ENCODE results near the gene SNX5. TPM values are rescaled to one million over a fixed set of nuclear protein-coding genes. Genes with fewer than 3 reads are reported as not detected.

SNX5 gene
- total and polyA plus RNA-seq, 9 of the 15 experiments (the other 6 are each of a cell fraction or from before 2014, with no cell fraction given): 53.5 to 276 (median 160) TPM

DNA sequence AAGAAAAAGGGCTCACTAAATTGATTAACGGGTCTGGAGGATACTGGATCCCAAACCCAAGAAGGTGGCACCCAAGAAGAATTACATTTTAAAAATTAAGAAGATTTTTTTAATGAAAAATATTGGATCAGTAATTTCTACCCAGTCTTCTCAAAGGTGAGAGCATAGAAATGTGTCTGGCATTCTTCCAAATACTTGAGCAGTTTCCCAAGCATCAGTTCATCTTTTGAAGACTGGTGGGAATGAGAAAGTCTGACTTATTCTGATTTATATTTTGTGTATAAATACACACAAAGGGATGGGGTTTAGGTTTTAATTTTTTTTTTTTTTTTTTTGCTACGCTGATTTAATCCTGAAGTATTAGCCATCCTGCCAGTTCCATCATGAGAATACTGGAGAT, 3.5 kb upstream of the SNX5 start:
- WGBS (ENCODE audit: insufficient coverage, low coverage, missing lambda C conversion rate): 0% methylated on average over 2 of the region's 2 CpGs
- POLR2A ChIA-PET: interaction anchor here (1.0 kb wide), 1 partner anchor 290 kb away, joined by 3 read pairs; the partner anchor contains the start of gene RRBP1
- no TSS peak for BruUV-seq (replicated peaks)

DNA sequence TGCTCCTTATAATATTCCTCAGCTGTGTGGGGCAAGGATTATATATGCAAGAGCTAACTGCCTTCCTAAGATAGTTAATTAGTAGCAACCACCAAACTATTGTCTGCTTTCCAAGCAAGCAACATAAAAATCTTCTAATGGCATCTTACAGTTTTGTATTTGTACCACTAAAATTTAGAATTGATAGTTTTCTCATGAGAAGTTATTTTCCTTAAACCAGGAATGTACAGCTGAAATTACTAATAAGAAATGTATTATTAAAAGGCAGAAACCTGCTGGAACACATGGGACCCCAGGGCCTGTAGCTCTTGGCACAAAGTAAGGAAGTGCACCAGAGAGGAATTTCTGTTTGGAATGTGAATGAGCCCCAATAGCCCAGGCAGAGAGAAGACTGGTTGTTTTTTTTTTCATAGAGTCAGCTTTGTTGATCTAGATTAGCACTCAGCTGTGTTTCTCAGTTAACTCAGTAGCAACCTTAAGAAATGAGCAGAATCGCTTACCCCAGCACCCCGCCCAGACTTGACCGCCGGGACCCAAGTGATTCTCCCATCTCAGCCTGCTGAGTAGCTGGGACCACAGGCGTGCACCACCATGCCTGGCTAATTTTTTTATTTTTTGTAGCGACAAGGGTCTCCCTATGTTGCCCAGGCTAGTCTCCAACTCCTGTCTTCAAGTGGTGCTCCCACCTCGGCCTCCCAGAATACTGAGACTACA, 2.9 kb upstream of the SNX5 start:
- no peaks in the 10 kb centered on the region for H3K9me1 ChIP-seq (ENCODE audit: control insufficient read depth, insufficient read depth, low read length)
- POLR2A ChIA-PET: interaction anchor here (0.6 to 5.8 kb wide), 6 partner anchors 9 to 526 kb away, joined by 3 to 42 read pairs (median 4); partner anchors contain the start of gene RRBP1
- in situ Hi-C loops (cut with MboI) (no loop called here), intact Hi-C loops (cut with micrococcal nuclease) (no loop called here)
- H3K79me2 ChIP-seq (ENCODE audit: control insufficient read depth, insufficient read depth, low read length): peaks cover 95% of the 10 kb centered on the region
- H3K27me3 ChIP-seq (ENCODE audit: control insufficient read depth in 2 of 2, insufficient read depth in 2 of 2, low read length in 2 of 2): no peaks in the 10 kb centered on the region
- 0% methylated on average over 7 of the region's 7 CpGs for WGBS (ENCODE audit: insufficient coverage, low coverage, missing lambda C conversion rate)
- H3K9me3 ChIP-seq (replicated peaks; ENCODE audit: control insufficient read depth, insufficient read depth, low read depth, low read length): no peaks in the 10 kb centered on the region
- H2AFZ ChIP-seq (ENCODE audit: low read depth, low read length): no peak overlapping the region
- DNase-seq (ENCODE audit: extremely low read depth in 1 of 4, low spot score in 3 of 4): peak in 2 of 4 experiments; percentile 34 to 64
- CTCF ChIA-PET (ENCODE audit: low intra/inter-chr PET ratio): no interaction called here
- H3K27ac ChIP-seq (ENCODE audit: extremely low read depth, low read depth, low read length): peak overlapping the region; percentile 100
- H3K9ac ChIP-seq (ENCODE audit: insufficient read depth in 1 of 2, low read depth in 2 of 2, low read length in 2 of 2): peak overlapping the region; percentile 90 to 98
- H4K20me1 ChIP-seq (replicated peaks; ENCODE audit: control insufficient read depth, insufficient read depth, low read length): no peaks in the 10 kb centered on the region; the same call in 1 of the 2 replicates
- ATAC-seq: peak; percentile 29
- H3K4me1 ChIP-seq (replicated peaks in 1 of 2; ENCODE audit: control insufficient read depth in 2 of 2, insufficient read depth in 2 of 2, low read length in 2 of 2): peaks cover 0 to 8% of the 10 kb centered on the region in 2 experiments; a peak in 2 of 5 replicates
- H3K4me2 ChIP-seq (ENCODE audit: insufficient read depth, low read length): peak overlapping the region; percentile 96
- peak overlapping the region; percentile 90 for H3K4me3 ChIP-seq
- no TSS peak for BruUV-seq (replicated peaks)
- H3K36me3 ChIP-seq (ENCODE audit: control insufficient read depth, insufficient read depth, low read length): peaks cover 51% of the 10 kb centered on the region; the same call in 2 of the 3 replicates
- FAIRE-seq: no peak
- TF ChIP-seq SP2 (IDR thresholded peaks at IDR 0.05; ENCODE audit: extremely low read depth, low read depth, low read length, poor library complexity, severe bottlenecking) (no peak), MAZ (CRISPR knock-in tag; conservative IDR thresholded peaks at IDR 0.05 in 1 of 2, IDR thresholded peaks at IDR 0.05 in 1 of 2) (no peak), ZNF316 (IDR thresholded peaks at IDR 0.05) (peak; percentile 40), ZNF143 (CRISPR knock-in tag; IDR thresholded peaks at IDR 0.05) (no peak), PCBP2 (IDR thresholded peaks at IDR 0.05; ENCODE audit: low read depth, low read length, poor library complexity, severe bottlenecking) (no peak), KLF13 (tag; IDR thresholded peaks at IDR 0.05; ENCODE audit: borderline replicate concordance, low read depth) (no peak), NCOR1 (IDR thresholded peaks at IDR 0.05) (no peak), ZBTB8A (IDR thresholded peaks at IDR 0.05; ENCODE audit: partially characterized antibody) (no peak), MYBL2 (IDR thresholded peaks at IDR 0.05; ENCODE audit: low read depth) (no peak), MYBL2 (CRISPR knock-in tag; IDR thresholded peaks at IDR 0.05; ENCODE audit: borderline replicate concordance) (no peak), BCOR (IDR thresholded peaks at IDR 0.05) (no peak), YBX1 (IDR thresholded peaks at IDR 0.05) (no peak), GTF2A2 (tag; IDR thresholded peaks at IDR 0.05) (no peak), ZNF263 (CRISPR knock-in tag; IDR thresholded peaks at IDR 0.05; ENCODE audit: borderline replicate concordance) (peak; percentile 78), DIDO1 (tag; IDR thresholded peaks at IDR 0.05; ENCODE audit: low read depth) (no peak)

More for the DNA sequence above, 3.5 kb upstream of the SNX5 start:
- Histone ChIP-seq H3K9ac (ENCODE audit: insufficient read depth in 1 of 2, low read depth in 2 of 2, low read length in 2 of 2) (peak overlapping the region in 1 of 2 experiments; percentile 98; a peak in 3 of 4 replicates), H3K4me3 (peak overlapping the region; percentile 90), H3K27ac (ENCODE audit: extremely low read depth, low read depth, low read length) (no peak overlapping the region), H3K36me3 (ENCODE audit: control insufficient read depth, insufficient read depth, low read length) (peaks cover 50% of the 10 kb centered on the region; the same call in 2 of the 3 replicates), H3K4me1 (replicated peaks in 1 of 2; ENCODE audit: control insufficient read depth in 2 of 2, insufficient read depth in 2 of 2, low read length in 2 of 2) (peaks cover 0 to 8% of the 10 kb centered on the region in 2 experiments; a peak in 2 of 5 replicates), H2AFZ (ENCODE audit: low read depth, low read length) (no peak overlapping the region), H3K9me1 (ENCODE audit: control insufficient read depth, insufficient read depth, low read length) (no peaks in the 10 kb centered on the region), H4K20me1 (replicated peaks; ENCODE audit: control insufficient read depth, insufficient read depth, low read length) (no peaks in the 10 kb centered on the region), H3K4me2 (ENCODE audit: insufficient read depth, low read length) (peak overlapping the region; percentile 96), H3K27me3 (ENCODE audit: control insufficient read depth in 2 of 2, insufficient read depth in 2 of 2, low read length in 2 of 2) (no peaks in the 10 kb centered on the region), H3K79me2 (ENCODE audit: control insufficient read depth, insufficient read depth, low read length) (peaks cover 88% of the 10 kb centered on the region), H3K9me3 (replicated peaks; ENCODE audit: control insufficient read depth, insufficient read depth, low read depth, low read length) (no peaks in the 10 kb centered on the region)
- intact Hi-C loops (cut with micrococcal nuclease) (no loop called here), in situ Hi-C loops (cut with MboI) (no loop called here)
- CTCF ChIA-PET (ENCODE audit: low intra/inter-chr PET ratio): no interaction called here
- ATAC-seq (no peak), DNase-seq (ENCODE audit: extremely low read depth in 1 of 4, low spot score in 3 of 4) (no peak), FAIRE-seq (no peak)
- TF ChIP-seq SIN3A (IDR thresholded peaks at IDR 0.05; ENCODE audit: borderline replicate concordance in 2 of 2, control insufficient read depth in 1 of 2, low read depth in 2 of 2, low read length in 2 of 2): 0 out of 4 replicates have a peak, but pooled peaks of 1 of the 2 experiments have one; percentile 13
- TF ChIP-seq HNRNPH1 (optimal IDR thresholded peaks at IDR 0.05; ENCODE audit: low read depth, low read length): no peak
- no peak for TF ChIP-seq STAT5B (CRISPR knock-in tag; IDR thresholded peaks at IDR 0.05)
- peak; percentile 75 for TF ChIP-seq NFIC (IDR thresholded peaks at IDR 0.05)

Measured in K562 (cell line).